Thoracic aorta (tissue), 2 donors: ENCODE results near the gene ADAM10. TPM values are rescaled to one million over a fixed set of nuclear protein-coding genes. Genes with fewer than 3 reads are reported as not detected.

Experiments used
- ATAC-seq: fragments of 150-250 bp; one replicate; pipeline ENCODE4 v1.8.0; 2017; ENCODE audit warnings: low read depth; ENCODE audit not compliant: insufficient number of reproducible peaks, low FRiP score
- DNase-seq: peaks from one replicate; pipeline ENCODE4 v3.0.0-alpha.2; 2020; ENCODE audit warnings: low spot score
- H3K27ac ChIP-seq, 2 donors: fragments of 200-600 bp; sonication (generic); 1 replicate in 1 of 2; 2 replicates in 1 of 2; pipeline ENCODE4 v1.5.1; 2016; ENCODE audit warnings: mild to moderate bottlenecking in 2 of 2, moderate library complexity in 2 of 2
- H3K27me3 ChIP-seq: fragments of 200-600 bp; sonication (generic); replicated peaks from 2 replicates; pipeline ENCODE4 v1.6.0; 2016; ENCODE audit warnings: mild to moderate bottlenecking; ENCODE audit not compliant: insufficient read depth
- H3K36me3 ChIP-seq: fragments of 200-600 bp; sonication (generic); one replicate; pipeline ENCODE4 v1.5.1; 2016
- H3K4me1 ChIP-seq, 2 donors: fragments of 200-600 bp; sonication (generic); 1 replicate in 1 of 2; 2 replicates in 1 of 2; pipeline versions ENCODE4 v1.5.1 to v1.6.0; 2016; ENCODE audit warnings: low read depth in 2 of 2, mild to moderate bottlenecking in 1 of 2; ENCODE audit not compliant: control insufficient read depth in 1 of 2
- H3K4me3 ChIP-seq: fragments of 200-600 bp; sonication (generic); 2 replicates; pipeline ENCODE4 v1.5.1; 2016; ENCODE audit warnings: mild to moderate bottlenecking
- H3K9me3 ChIP-seq: fragments of 200-600 bp; sonication (generic); 2 replicates; pipeline ENCODE4 v1.5.1; 2016
- total RNA-seq, 2 donors: library from RNA; depleted of rRNA; stranded (reverse); fragments of >200 nt; gene quantifications; one replicate each; pipeline versions ENCODE4 v1.1.0 to v1.2.3, GENCODE V29; 2016
- TF ChIP-seq, protein P1 (sequence below): fragments of 200-600 bp; sonication (generic); IDR thresholded peaks from one replicate; pipeline ENCODE4 v1.5.1; 2019; ENCODE audit warnings: antibody characterized with exemption

The ADAM10 gene
- total RNA-seq, 2 donors from 2014 or later = 41.2 to 63.1 TPM

DNA sequence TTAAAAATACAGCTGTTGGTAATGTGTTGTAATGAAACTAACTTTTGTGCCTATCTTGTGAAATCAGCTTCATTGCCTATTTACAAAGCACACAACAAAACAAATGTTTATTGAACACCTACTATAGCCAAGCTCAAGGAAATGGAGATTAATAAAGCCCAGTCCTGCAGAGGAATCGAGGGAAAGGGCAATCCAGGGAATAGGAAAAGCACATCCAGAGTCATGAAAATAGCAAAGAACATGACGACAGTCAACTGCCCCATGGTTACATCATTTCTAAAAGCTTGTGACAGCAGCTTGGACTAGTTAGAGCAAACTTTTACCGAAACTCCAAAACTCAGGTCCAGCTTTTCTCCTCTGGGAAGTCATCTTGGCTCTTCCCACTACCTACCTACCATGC is 160.5 kb downstream of the ADAM10 start:
- Histone ChIP-seq H3K27me3 (no peaks in the 10 kb centered on the region), H3K36me3 (no peaks in the 10 kb centered on the region), H3K4me3 (no peak overlapping the region), H3K9me3 (no peaks in the 10 kb centered on the region), H3K27ac (no peak overlapping the region), H3K4me1 (no peaks in the 10 kb centered on the region)
- ATAC-seq (no peak), DNase-seq (no peak)
- TF ChIP-seq, protein P1, sequence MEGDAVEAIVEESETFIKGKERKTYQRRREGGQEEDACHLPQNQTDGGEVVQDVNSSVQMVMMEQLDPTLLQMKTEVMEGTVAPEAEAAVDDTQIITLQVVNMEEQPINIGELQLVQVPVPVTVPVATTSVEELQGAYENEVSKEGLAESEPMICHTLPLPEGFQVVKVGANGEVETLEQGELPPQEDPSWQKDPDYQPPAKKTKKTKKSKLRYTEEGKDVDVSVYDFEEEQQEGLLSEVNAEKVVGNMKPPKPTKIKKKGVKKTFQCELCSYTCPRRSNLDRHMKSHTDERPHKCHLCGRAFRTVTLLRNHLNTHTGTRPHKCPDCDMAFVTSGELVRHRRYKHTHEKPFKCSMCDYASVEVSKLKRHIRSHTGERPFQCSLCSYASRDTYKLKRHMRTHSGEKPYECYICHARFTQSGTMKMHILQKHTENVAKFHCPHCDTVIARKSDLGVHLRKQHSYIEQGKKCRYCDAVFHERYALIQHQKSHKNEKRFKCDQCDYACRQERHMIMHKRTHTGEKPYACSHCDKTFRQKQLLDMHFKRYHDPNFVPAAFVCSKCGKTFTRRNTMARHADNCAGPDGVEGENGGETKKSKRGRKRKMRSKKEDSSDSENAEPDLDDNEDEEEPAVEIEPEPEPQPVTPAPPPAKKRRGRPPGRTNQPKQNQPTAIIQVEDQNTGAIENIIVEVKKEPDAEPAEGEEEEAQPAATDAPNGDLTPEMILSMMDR = no peak

GRCh38 chr15:58588096-58588495 is 161.4 kb downstream of the ADAM10 start:
- H3K4me3 ChIP-seq = no peak overlapping the region
- no peak for ATAC-seq
- TF ChIP-seq, protein P1 = no peak

DNA sequence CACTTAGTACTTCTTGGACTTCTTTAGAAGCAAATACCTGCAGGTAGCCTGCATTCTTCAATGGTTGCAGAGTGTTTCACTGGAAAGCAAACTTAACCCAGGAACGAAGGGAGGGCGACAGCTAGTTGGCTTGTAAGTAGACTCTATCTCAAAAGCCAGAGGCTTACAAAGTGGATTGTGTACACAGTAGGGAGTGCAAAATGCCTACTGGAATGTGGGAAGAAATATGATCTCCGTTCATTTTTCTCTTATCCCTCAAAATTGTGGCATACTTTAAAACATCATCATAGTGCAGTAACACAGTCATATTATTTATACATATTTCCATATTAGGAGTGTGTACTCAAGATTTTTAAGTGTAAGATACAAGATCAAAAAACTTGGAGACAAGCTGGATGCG is 162.0 kb downstream of the ADAM10 start:
- ATAC-seq = no peak
- DNase-seq = no peak
- Histone ChIP-seq H3K4me1 (no peaks in the 10 kb centered on the region), H3K36me3 (no peaks in the 10 kb centered on the region), H3K27ac (no peak overlapping the region), H3K9me3 (peaks cover 5% of the 10 kb centered on the region), H3K4me3 (no peak overlapping the region), H3K27me3 (no peaks in the 10 kb centered on the region)
- TF ChIP-seq, protein P1 = no peak

More at GRCh38 chr15:58588096-58588495, 161.4 kb downstream of the ADAM10 start:
- H3K36me3 ChIP-seq = no peaks in the 10 kb centered on the region
- DNase-seq = no peak
- H3K27me3 ChIP-seq = no peaks in the 10 kb centered on the region
- no peaks in the 10 kb centered on the region for H3K4me1 ChIP-seq
- no peaks in the 10 kb centered on the region for H3K9me3 ChIP-seq
- no peak overlapping the region for H3K27ac ChIP-seq

DNA sequence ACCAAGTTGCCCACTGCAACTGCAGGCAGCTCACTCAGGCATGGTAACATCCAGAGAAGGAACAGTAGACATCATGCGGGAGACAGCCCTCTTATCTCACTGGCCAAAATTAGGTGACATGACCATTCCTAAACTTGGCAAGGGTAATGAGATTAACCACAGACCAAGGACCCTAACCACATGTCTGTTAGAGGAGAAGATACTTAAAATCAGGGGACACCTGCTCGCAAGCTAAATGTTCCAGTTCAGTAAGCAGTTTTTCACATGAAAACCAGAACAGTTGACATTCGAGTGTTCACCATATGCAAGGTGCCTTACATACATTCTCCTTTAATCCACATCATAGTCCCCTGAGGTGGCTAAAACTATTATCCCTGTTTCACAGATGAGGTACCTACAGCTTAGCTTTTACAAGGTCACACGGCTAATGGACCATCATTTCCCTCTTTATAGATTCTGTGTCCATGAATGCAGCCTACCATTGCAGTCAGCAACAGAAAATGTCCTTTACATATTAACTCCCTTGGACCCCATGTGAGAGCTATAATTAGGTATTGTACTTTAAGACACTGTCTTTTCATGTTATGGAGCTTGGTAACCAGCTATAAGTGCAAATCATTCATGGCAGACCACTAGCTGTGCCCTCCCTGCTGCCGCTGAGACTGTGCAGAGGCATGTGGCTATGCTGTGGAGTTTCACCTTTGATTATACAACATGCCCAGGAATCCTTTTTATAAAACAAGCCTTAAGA is 163.6 kb downstream of the ADAM10 start:
- peaks cover 5% of the 10 kb centered on the region for H3K9me3 ChIP-seq
- TF ChIP-seq, protein P1 = no peak

GRCh38 chr15:58584789-58585461 is 164.6 kb downstream of the ADAM10 start:
- H3K27me3 ChIP-seq = no peaks in the 10 kb centered on the region
- no peak for DNase-seq
- H3K36me3 ChIP-seq = no peaks in the 10 kb centered on the region
- H3K9me3 ChIP-seq = peaks cover 5% of the 10 kb centered on the region
- no peak overlapping the region for H3K4me3 ChIP-seq
- ATAC-seq = no peak
- no peaks in the 10 kb centered on the region for H3K4me1 ChIP-seq
- TF ChIP-seq, protein P1 = no peak
- H3K27ac ChIP-seq = no peak overlapping the region

More for the DNA sequence above, 163.6 kb downstream of the ADAM10 start:
- Histone ChIP-seq H3K27ac (no peak overlapping the region), H3K36me3 (no peaks in the 10 kb centered on the region), H3K27me3 (no peaks in the 10 kb centered on the region), H3K4me3 (no peak overlapping the region), H3K4me1 (no peaks in the 10 kb centered on the region)
- no peak for ATAC-seq
- DNase-seq = no peak
